Upper lobe of left lung (tissue), 4 donors: ENCODE data around the gene FBXL20.

Experiments used
- CTCF ChIP-seq, 6 experiments: fragments of 450-650 bp in 4 of 6; fragments of 200-600 bp in 2 of 6; sonication (generic) in 2 of 6; IDR thresholded peaks; one replicate each; pipeline ENCODE4 v1.5.1; 2016 to 2019; ENCODE audit warnings: antibody characterized with exemption in 6 of 6
- POLR2A ChIP-seq, 4 donors: fragments of 450-650 bp; IDR thresholded peaks; one replicate each; pipeline ENCODE4 v1.5.1; 2016 to 2017; ENCODE audit warnings: antibody characterized with exemption in 4 of 4, mild to moderate bottlenecking in 2 of 4

GRCh38 chr17:39402890-39403605 is 1.6 kb upstream of the FBXL20 start:
- TF ChIP-seq POLR2A (IDR thresholded peaks at IDR 0.05) (no peak), CTCF (IDR thresholded peaks at IDR 0.05) (no peak)
